Muscle layer of colon (tissue), 2 donors: ENCODE results near the gene NDUFA6.
"Not testable (repeated sequence)": the region's sequence is repeated elsewhere in the genome, so short reads cannot be mapped to it uniquely, and the experiment has no call there.

Experiments used
- H3K27ac ChIP-seq: one replicate; pipeline ENCODE4 v1.7.0; 2013; ENCODE audit warnings: low read depth, mild to moderate bottlenecking, low read length, moderate library complexity
- H3K27me3 ChIP-seq, 2 donors: one replicate each; pipeline ENCODE4 v1.7.0; 2013; ENCODE audit warnings: low read length in 2 of 2, mild to moderate bottlenecking in 2 of 2; ENCODE audit not compliant: insufficient read depth in 2 of 2, control insufficient read depth in 1 of 2
- H3K36me3 ChIP-seq: one replicate; pipeline ENCODE4 v1.7.0; 2013; ENCODE audit warnings: mild to moderate bottlenecking, low read length; ENCODE audit not compliant: insufficient read depth
- H3K4me1 ChIP-seq: one replicate; pipeline ENCODE4 v1.7.0; 2013; ENCODE audit warnings: mild to moderate bottlenecking, low read length; ENCODE audit not compliant: insufficient read depth
- H3K4me3 ChIP-seq, 2 donors: one replicate each; pipeline ENCODE4 v1.7.0; 2013; ENCODE audit warnings: low read length in 2 of 2, low read depth in 1 of 2, mild to moderate bottlenecking in 1 of 2, moderate library complexity in 1 of 2
- H3K9ac ChIP-seq: one replicate; pipeline ENCODE4 v1.7.0; 2013; ENCODE audit warnings: low read length
- H3K9me3 ChIP-seq: one replicate; pipeline ENCODE4 v1.7.0; 2013; ENCODE audit warnings: mild to moderate bottlenecking, low read length
- donor health status: abdominal sarcoma.
- donor health status: Adenocarcinoma of cecum.

The NDUFA6 gene

DNA sequence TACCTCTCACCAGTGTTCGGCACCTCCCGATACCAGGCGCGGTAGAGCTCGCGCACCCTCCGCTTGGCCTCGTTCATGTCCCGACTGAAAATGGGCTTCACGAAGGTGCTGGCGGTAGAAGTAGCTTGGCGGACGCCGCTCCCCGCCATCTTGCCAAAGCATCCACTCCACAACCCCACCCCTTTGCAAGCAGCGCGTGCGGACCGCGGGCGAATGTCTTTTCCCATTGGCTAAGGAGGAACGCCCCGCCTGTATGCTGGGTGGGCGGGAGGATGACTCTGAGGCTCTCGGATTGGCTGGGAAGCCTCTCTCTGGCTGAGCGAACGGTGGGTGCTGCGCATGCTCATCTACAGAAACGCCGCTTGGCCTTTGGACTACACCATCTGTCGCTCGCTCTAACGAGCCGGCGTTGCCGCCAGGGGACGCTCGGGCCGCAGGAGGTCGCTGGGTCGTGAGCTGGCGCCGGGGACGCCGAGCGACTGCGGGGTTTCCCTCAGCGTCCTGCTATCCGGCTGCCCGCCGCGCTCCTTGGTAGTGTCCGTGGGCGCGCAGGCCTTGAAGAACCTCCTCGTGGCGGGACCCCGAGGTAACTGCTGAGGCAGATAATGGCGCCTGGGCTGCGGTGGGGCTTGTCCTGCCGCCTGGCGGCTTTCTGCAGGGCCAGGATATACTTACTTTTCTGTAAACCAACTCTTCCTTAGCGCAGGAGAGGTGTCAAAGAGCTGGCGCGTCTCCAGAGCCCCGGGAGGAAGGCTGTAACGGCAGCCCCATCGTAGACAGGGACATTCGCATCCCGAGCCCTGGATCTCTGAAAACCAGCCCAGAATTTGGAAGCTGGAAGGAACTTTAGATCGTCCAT lies at the start of gene NDUFA6:
Gene NDUFA6 (minus strand): TSS at position 177 of the 859 bp plus-strand sequence. CDS start 28 bp downstream, at position 149.
- peaks cover 23% of the 10 kb centered on the region for H3K4me1 ChIP-seq
- H3K4me3 ChIP-seq = peak within 1 kb of the TSS; percentile 85 to 92
- no peaks in the 10 kb centered on the region for H3K27me3 ChIP-seq
- peak within 1 kb of the TSS; percentile 90 for H3K9ac ChIP-seq
- peak within 1 kb of the TSS; percentile 96 for H3K27ac ChIP-seq
- H3K36me3 ChIP-seq = peaks cover 14% of the 10 kb centered on the region
- H3K9me3 ChIP-seq = no peaks in the 10 kb centered on the region

DNA sequence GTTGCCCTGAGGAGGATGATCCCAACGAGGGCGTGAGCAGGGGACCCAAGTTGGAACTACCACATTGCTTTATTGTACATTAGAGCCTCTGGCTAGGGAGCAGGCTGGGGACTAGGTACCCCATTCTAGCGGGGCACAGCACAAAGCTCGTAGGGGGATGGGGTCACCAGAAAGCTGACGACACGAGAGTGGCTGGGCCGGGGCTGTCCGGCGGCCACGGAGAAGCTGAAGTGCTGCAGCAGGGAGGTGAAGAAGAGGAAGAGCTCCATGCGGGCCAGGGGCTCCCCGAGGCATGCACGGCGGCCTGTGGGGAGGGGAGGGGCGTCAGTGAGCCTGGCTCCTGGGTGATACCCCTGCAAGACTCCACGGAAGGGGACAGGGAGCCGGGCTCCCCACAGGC lies 49.6 kb upstream of the NDUFA6 start:
- H3K4me3 ChIP-seq, H3K27me3 ChIP-seq, H3K9me3 ChIP-seq, H3K9ac ChIP-seq, H3K27ac ChIP-seq, H3K4me1 ChIP-seq, H3K36me3 ChIP-seq: not testable (repeated sequence)

GRCh38 chr22:42139508-42139907 lies 48.9 kb upstream of the NDUFA6 start:
- H3K27me3 ChIP-seq, H3K4me1 ChIP-seq, H3K36me3 ChIP-seq, H3K4me3 ChIP-seq, H3K9me3 ChIP-seq, H3K27ac ChIP-seq, H3K9ac ChIP-seq: not testable (repeated sequence)

- no peak overlapping the region for H3K4me3 ChIP-seq
- H3K27ac ChIP-seq = no peak overlapping the region
- peaks cover 0 to 10% of the 10 kb centered on the region in 2 donors for H3K27me3 ChIP-seq
- no peaks in the 10 kb centered on the region for H3K36me3 ChIP-seq
- no peaks in the 10 kb centered on the region for H3K4me1 ChIP-seq
- H3K9me3 ChIP-seq = no peaks in the 10 kb centered on the region
- no peak overlapping the region for H3K9ac ChIP-seq
These were observed 48.4 kb upstream of the NDUFA6 start for GRCh38 chr22:42138972-42139371.

GRCh38 chr22:42138122-42138770 lies 47.7 kb upstream of the NDUFA6 start:
- Histone ChIP-seq H3K9me3 (no peaks in the 10 kb centered on the region), H3K27me3 (peaks cover 0 to 11% of the 10 kb centered on the region in 2 donors), H3K4me3 (no peak overlapping the region), H3K27ac (no peak overlapping the region), H3K4me1 (no peaks in the 10 kb centered on the region), H3K36me3 (no peaks in the 10 kb centered on the region), H3K9ac (no peak overlapping the region)

DNA sequence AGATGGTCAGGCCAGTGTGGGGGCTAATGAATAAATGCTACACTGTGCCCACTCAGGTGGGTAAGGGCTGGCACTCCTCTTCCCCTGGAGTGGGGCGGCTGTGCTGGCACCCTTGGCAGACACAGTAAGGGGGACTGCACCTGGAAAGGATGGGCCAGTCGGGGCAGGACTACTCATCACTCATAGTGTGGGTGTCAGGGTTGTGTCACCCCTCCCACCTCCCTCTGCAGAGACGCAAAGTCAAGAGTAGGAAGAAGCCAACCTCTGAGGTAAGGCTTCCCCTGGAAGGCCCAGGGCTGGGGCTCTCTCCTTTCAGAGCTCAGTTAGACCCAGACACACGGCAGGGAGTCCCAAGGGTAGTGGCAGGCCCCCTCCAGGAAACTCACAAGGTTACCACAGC lies 45.1 kb upstream of the NDUFA6 start:
- not testable (repeated sequence) for H3K4me1 ChIP-seq, H3K36me3 ChIP-seq, H3K27ac ChIP-seq, H3K9me3 ChIP-seq, H3K4me3 ChIP-seq, H3K9ac ChIP-seq
- peaks cover 0 to 11% of the 10 kb centered on the region in 2 donors for H3K27me3 ChIP-seq

GRCh38 chr22:42134100-42135020 lies 43.8 kb upstream of the NDUFA6 start:
- Histone ChIP-seq H3K9ac (no peak overlapping the region), H3K36me3 (no peaks in the 10 kb centered on the region), H3K27ac (no peak overlapping the region), H3K4me3 (no peak overlapping the region), H3K4me1 (no peaks in the 10 kb centered on the region), H3K9me3 (no peaks in the 10 kb centered on the region), H3K27me3 (peaks cover 0 to 11% of the 10 kb centered on the region in 2 donors)

DNA sequence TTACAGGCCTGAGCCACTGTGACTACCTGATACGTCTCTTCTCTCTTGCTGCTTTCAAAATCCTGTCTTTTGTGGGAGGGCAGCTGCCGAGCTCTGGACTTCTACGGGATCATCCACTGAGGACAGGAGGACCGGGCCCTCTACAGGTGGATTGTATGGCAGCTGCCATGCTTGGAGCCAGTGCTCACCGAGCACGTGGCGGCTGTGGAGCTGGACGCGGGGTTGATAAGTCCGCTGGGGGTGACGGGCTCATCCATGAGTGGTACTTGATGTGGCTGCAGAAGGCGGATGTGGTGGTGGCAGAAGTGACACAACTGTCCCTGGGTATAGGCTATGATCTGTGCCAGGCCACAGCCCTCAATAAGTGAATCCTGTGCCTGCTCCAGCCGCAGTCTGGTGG lies 41.9 kb upstream of the NDUFA6 start:
- no peaks in the 10 kb centered on the region for H3K9me3 ChIP-seq
- H3K36me3 ChIP-seq = no peaks in the 10 kb centered on the region
- no peaks in the 10 kb centered on the region for H3K4me1 ChIP-seq
- no peak overlapping the region for H3K9ac ChIP-seq
- H3K4me3 ChIP-seq = no peak overlapping the region
- peaks cover 0 to 11% of the 10 kb centered on the region in 2 donors for H3K27me3 ChIP-seq
- H3K27ac ChIP-seq = no peak overlapping the region

DNA sequence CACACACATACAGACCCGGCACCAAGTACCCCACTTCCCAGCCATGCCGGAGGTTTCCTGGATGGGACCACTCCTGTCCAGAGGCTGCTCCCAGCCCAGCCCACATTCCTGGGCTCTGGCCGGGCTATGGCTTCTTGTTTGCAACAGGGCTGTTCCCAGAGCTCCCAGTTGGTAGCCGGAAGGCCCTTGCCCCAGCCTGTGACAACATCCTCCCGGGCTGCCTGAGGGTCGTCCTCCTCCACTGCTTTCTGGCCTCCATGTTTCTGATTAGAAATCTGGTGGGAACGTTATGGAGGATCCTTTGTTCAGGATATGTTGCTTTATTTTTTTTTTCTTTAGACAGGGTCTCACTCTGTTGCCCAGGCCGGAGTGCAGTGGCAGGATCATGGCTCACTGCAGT lies 41.0 kb upstream of the NDUFA6 start:
- Histone ChIP-seq H3K27ac (no peak overlapping the region), H3K4me1 (no peaks in the 10 kb centered on the region), H3K9me3 (no peaks in the 10 kb centered on the region), H3K4me3 (no peak overlapping the region), H3K27me3 (peaks cover 0 to 11% of the 10 kb centered on the region in 2 donors), H3K9ac (no peak overlapping the region), H3K36me3 (no peaks in the 10 kb centered on the region)

DNA sequence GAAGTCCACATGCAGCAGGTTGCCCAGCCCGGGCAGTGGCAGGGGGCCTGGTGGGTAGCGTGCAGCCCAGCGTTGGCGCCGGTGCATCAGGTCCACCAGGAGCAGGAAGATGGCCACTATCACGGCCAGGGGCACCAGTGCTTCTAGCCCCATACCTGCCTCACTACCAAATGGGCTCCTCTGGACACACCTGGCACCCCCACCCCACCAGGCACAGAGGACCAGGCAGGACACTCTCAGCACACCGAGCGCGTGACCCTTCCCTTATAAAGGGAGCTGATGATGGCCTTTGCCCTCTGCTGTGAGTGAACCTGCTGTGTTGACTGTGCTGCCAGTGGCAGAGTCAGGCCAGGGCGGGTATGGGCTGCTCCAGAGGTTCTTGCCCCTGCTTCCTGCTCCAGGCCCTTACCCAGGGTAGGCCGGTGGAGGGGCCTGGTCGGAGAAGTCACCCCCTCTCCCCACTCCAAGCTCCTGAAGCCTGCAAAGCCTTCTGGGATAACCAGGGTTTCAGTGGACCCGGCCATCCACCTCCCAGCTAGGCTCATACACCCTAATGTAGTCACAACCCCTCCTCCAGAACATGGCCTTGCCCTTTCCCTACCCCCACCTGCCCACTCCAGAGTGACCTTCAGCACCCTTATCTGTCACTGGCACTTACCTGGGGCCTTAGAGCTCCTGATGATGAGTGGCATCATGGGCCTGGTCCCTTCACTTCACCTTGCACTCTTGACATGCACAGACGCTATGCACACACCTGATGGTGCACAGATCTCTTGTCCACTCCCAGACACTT lies 40.3 kb upstream of the NDUFA6 start, which contains the start of gene CYP2D6:
Gene CYP2D6 (minus strand): TSS at position 172 of the 793 bp plus-strand sequence. CDS start 19 bp downstream, at position 153.
- H3K9ac ChIP-seq, H3K4me3 ChIP-seq, H3K4me1 ChIP-seq, H3K36me3 ChIP-seq, H3K27ac ChIP-seq, H3K9me3 ChIP-seq: not testable (repeated sequence)
- peaks cover 0 to 11% of the 10 kb centered on the region in 2 donors for H3K27me3 ChIP-seq
